Epithelial cell of esophagus (primary cell): ENCODE data around the gene DOK4.

ENCODE experiments used
- DNase-seq: peaks from one replicate; pipeline ENCODE4 v3.0.0; 2010; ENCODE audit warnings: low read depth
- H3K4me3 ChIP-seq: 2 replicates; pipeline ENCODE4 v1.5.1; 2011; ENCODE audit warnings: mild to moderate bottlenecking, low read length, control low read depth
- TF ChIP-seq, protein P1 (sequence below): IDR thresholded peaks from 2 replicates; pipeline ENCODE4 v1.5.1; 2011; ENCODE audit warnings: low read depth, mild to moderate bottlenecking, low read length, control low read depth, inconsistent platforms; ENCODE audit not compliant: insufficient read depth; ENCODE audit errors: missing control alignments

The DOK4 gene

DNA sequence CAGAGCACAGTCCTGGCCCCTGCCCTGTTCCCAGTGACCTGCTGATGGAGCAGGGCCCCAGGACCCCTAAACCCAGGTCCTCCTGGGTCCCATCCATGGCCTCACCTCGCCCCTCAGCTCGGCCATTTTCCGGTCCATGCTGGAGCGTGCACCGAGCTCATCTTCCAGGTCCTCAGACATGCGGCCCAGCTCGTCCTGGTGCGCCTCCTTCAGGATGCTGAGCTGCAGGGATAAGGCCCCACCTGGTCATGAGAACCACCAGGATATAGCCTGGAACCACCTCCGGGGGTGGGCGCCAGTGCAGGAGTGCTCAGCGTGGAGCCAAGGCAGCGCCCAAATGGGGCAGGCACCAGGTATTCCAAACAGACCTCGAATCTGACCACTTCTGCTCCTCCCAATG lies 32.2 kb upstream of the DOK4 start:
- TF ChIP-seq, protein P1, sequence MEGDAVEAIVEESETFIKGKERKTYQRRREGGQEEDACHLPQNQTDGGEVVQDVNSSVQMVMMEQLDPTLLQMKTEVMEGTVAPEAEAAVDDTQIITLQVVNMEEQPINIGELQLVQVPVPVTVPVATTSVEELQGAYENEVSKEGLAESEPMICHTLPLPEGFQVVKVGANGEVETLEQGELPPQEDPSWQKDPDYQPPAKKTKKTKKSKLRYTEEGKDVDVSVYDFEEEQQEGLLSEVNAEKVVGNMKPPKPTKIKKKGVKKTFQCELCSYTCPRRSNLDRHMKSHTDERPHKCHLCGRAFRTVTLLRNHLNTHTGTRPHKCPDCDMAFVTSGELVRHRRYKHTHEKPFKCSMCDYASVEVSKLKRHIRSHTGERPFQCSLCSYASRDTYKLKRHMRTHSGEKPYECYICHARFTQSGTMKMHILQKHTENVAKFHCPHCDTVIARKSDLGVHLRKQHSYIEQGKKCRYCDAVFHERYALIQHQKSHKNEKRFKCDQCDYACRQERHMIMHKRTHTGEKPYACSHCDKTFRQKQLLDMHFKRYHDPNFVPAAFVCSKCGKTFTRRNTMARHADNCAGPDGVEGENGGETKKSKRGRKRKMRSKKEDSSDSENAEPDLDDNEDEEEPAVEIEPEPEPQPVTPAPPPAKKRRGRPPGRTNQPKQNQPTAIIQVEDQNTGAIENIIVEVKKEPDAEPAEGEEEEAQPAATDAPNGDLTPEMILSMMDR, result no peak
- H3K4me3 ChIP-seq, result no peak overlapping the region
- DNase-seq, result no peak

DNA sequence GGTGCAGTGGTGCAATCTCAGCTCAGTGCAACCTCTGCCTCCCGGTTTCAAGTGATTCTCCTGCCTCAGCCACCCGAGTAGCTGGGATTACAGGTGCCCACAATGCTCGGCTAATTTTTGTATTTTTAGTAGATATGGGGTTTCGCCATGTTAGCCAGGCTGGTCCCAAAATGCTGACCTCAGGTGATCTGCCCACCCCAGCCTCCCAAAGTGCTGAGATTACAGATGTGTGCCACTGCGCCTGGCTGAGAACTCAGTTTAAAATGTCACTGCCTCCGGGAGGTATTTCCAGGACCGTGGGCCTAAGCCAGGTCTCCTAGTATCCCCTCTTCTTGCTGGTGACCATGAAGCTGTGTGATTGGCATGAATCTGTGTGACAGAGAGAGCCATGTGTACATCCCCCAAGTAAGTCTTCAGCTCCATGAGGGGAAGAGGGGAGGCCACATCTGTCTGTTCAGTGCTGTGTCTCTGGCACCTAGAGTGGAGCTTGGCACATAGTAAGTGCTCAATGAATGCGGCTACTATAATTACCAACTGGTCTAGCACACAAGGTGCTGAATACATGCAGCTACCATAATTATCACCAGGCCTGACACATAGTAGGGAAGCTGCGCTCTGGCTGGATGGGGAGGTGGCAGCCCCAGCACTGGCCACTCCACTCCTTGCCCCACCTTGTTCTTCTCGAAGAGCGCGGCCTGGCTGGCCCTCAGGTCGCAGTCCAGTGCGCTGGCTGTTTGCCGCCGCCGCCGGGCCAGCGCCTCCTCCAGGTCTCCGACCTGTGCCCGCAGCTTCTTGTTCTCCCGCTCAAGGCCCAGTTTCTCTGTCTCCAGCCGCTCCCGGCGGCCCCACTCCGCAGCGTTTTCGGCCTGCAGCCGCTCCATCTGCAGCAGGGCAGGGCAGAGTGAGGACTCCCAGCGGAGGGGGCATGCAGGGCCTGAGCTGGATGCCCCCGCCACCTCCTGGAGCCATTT lies 31.4 kb upstream of the DOK4 start:
- H3K4me3 ChIP-seq, result no peak overlapping the region
- TF ChIP-seq, protein P1, result no peak
- DNase-seq, result no peak

DNA sequence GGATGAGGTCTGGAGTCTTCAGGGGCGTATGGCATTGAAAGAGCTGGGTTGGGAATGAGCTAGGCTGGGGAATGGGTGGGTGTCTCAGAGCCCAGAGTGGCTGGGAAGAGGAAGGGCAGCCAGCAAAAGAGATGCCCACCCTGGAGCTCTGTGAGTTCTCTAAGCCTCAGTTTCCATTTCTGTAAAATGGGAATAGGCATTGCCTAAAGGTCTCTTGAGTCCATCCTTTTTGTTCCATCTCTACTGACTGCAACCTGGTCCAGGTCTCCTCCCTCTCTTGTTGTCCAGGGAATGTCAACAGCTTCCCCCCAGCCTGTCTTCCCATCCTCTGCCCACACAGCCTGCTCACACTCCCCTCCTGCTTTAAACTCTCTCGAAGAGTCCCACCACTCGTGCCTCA lies 30.5 kb upstream of the DOK4 start:
- TF ChIP-seq, protein P1, result no peak
- DNase-seq, result no peak
- H3K4me3 ChIP-seq, result no peak overlapping the region

DNA sequence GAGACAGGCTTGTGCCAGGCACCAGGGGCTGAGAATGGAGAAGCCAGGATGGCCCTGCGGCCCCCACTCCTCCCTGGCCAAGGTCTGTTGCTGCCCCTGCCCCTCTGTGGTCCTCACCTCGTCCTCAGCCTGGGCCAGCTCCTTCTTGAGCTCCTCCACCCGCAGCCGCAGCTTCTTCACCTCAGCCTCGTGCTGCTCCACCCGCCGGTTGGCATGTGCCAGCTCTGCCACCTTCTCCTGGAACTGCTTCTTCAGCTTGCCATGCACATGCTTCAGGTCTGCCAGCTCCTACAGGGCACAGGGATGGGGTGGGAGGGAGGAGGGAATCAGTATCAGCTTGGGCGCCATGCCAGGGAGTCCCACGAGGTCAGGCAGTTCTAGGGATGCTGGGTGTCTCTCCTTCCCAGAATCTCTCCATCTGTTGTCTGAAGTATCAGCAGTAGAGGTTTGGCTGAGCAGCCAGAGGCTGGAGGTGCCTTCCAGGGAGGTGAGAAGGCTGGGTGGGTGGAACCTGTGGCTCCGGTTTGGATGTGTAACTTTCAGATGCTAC lies 30.0 kb upstream of the DOK4 start:
- TF ChIP-seq, protein P1, result no peak
- no peak for DNase-seq
- no peak overlapping the region for H3K4me3 ChIP-seq

DNA sequence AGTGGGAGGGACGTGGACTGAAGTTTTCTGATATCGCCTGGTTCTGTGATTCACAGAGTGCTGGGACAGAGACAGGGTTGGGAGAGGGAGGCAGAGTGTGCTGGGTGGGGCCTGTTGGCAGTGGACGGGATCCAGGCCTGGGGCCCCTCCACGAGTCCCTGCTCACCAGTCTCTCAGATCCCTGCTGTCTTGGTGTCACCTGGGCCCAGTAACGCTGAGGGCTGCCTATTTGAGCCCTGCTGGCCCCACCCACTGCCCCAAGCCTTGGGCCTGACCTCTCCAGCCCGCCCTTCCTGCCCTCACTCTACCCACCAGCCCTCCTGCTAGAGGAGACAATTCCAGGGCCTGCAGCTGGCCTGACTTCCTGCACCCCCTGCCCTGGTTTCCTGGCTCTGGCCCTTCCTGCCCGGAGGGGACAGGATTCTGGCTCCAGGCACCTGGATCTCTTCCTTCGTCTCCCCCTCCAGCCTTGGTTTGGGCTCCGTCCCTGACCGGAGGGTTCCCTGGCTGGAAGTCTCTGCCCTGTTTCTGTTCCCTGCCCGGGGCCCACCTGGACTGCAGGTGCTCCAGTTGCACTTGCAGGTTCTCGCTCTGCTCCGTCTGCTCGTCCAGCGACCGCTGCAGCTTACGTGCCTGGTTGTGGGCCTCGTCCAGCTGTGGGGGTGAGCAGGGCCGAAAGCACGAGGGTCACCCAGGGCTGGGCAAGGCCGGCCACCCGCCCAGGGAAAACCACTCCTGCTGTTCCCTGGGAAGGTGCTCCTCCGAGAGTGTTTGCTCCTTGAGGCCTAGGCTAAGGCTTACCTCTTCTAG lies 28.7 kb upstream of the DOK4 start:
- TF ChIP-seq, protein P1, result no peak

DNA sequence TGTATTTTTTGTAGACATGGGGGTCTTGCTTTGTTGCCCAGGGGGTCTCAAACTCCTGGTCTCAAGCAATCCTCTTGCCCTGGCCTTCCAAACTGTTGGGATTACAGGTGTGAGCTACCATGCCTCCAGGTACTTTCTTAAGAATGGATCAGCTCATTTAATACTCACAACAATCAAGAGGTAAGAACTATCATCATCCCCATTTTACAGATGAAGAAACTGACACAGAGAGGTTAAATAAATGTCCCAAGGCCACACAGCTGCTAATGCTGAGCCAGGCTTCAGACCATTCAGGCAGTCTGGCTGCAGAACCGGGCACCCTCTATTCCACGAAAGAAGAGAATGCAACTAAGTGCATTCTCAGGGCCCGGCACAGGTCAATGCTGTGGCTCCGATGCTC lies 28.1 kb upstream of the DOK4 start:
- TF ChIP-seq, protein P1, result no peak
- no peak for DNase-seq
- H3K4me3 ChIP-seq, result no peak overlapping the region

More for the DNA sequence above, 28.7 kb upstream of the DOK4 start:
- no peak for DNase-seq
- no peak overlapping the region for H3K4me3 ChIP-seq
